WERI-Rb-1 (cell line): ENCODE measurements around the gene ZCCHC14.
"Not testable (repeated sequence)": the region's sequence is repeated elsewhere in the genome, so short reads cannot be mapped to it uniquely, and the experiment has no call there.

ENCODE experiments used
- DNase-seq: peaks from one replicate; pipeline ENCODE4 v3.0.0-alpha.2; 2020
- H3K27ac ChIP-seq: fragments of 250-450 bp; sonication (Bioruptor Pico); 2 replicates; pipeline ENCODE4 v1.5.1; 2020; ENCODE audit warnings: mild to moderate bottlenecking, moderate library complexity
- H3K27me3 ChIP-seq: fragments of 250-450 bp; sonication (Bioruptor Pico); 2 replicates; pipeline ENCODE4 v1.5.1; 2021; ENCODE audit warnings: mild to moderate bottlenecking, low read depth, moderate library complexity; ENCODE audit not compliant: insufficient read depth, severe bottlenecking
- H3K36me3 ChIP-seq: fragments of 250-450 bp; sonication (Bioruptor Pico); 2 replicates; pipeline ENCODE4 v1.5.1; 2020; ENCODE audit warnings: mild to moderate bottlenecking, moderate library complexity
- H3K4me3 ChIP-seq: 2 replicates; pipeline ENCODE4 v1.5.1; 2011; ENCODE audit warnings: low read depth, mild to moderate bottlenecking, control low read depth, low read length
- H3K9me3 ChIP-seq: fragments of 250-450 bp; sonication (Bioruptor Pico); 2 replicates; pipeline ENCODE4 v1.5.1; 2021; ENCODE audit warnings: mild to moderate bottlenecking, moderate library complexity; ENCODE audit not compliant: severe bottlenecking
- CTCF ChIP-seq: IDR thresholded peaks from 2 replicates; pipeline ENCODE4 v1.5.1; 2011; ENCODE audit warnings: low read depth, mild to moderate bottlenecking, control low read depth, inconsistent platforms, low read length

The ZCCHC14 gene

GRCh38 chr16:87505834-87506233, 13.0 kb upstream of the ZCCHC14 start:
- TF ChIP-seq CTCF: no peak
- no peak for DNase-seq
- no peaks in the 10 kb centered on the region for H3K36me3 ChIP-seq
- no peak overlapping the region for H3K4me3 ChIP-seq
- H3K27ac ChIP-seq: no peak overlapping the region
- H3K9me3 ChIP-seq: no peaks in the 10 kb centered on the region
- H3K27me3 ChIP-seq: no peaks in the 10 kb centered on the region

- H3K27ac ChIP-seq, H3K4me3 ChIP-seq, DNase-seq, H3K9me3 ChIP-seq, H3K36me3 ChIP-seq, H3K27me3 ChIP-seq: not testable (repeated sequence)
Measured at GRCh38 chr16:87503232-87503937, 10.6 kb upstream of the ZCCHC14 start.

GRCh38 chr16:87502308-87502969, 9.6 kb upstream of the ZCCHC14 start:
- no peaks in the 10 kb centered on the region for H3K27me3 ChIP-seq
- no peaks in the 10 kb centered on the region for H3K9me3 ChIP-seq
- TF ChIP-seq CTCF: no peak
- H3K36me3 ChIP-seq: no peaks in the 10 kb centered on the region
- DNase-seq: no peak
- no peak overlapping the region for H3K27ac ChIP-seq
- H3K4me3 ChIP-seq: no peak overlapping the region

- no peaks in the 10 kb centered on the region for H3K9me3 ChIP-seq
- H3K27ac ChIP-seq: no peak overlapping the region
- DNase-seq: no peak
- no peak overlapping the region for H3K4me3 ChIP-seq
- no peaks in the 10 kb centered on the region for H3K27me3 ChIP-seq
- H3K36me3 ChIP-seq: no peaks in the 10 kb centered on the region
- no peak for TF ChIP-seq CTCF
Measured at GRCh38 chr16:87501117-87501516, 8.3 kb upstream of the ZCCHC14 start.

GRCh38 chr16:87499189-87499486, 6.3 kb upstream of the ZCCHC14 start:
- no peak overlapping the region for H3K27ac ChIP-seq
- no peaks in the 10 kb centered on the region for H3K9me3 ChIP-seq
- no peak for TF ChIP-seq CTCF
- no peaks in the 10 kb centered on the region for H3K27me3 ChIP-seq
- no peaks in the 10 kb centered on the region for H3K36me3 ChIP-seq
- no peak overlapping the region for H3K4me3 ChIP-seq
- DNase-seq: no peak

GRCh38 chr16:87498324-87499188, 5.7 kb upstream of the ZCCHC14 start:
- Histone ChIP-seq H3K27ac (no peak overlapping the region), H3K27me3 (no peaks in the 10 kb centered on the region), H3K36me3 (no peaks in the 10 kb centered on the region), H3K4me3 (no peak overlapping the region), H3K9me3 (no peaks in the 10 kb centered on the region)
- no peak for TF ChIP-seq CTCF
- no peak for DNase-seq

GRCh38 chr16:87497767-87498290, 5.0 kb upstream of the ZCCHC14 start:
- not testable (repeated sequence) for H3K27me3 ChIP-seq, H3K27ac ChIP-seq, DNase-seq, H3K4me3 ChIP-seq, H3K9me3 ChIP-seq, H3K36me3 ChIP-seq

GRCh38 chr16:87497023-87497766, 4.4 kb upstream of the ZCCHC14 start:
- not testable (repeated sequence) for DNase-seq, H3K27ac ChIP-seq, H3K4me3 ChIP-seq, H3K27me3 ChIP-seq, H3K36me3 ChIP-seq, H3K9me3 ChIP-seq
